Middle frontal gyrus (tissue), 1 donor: ENCODE results near the gene RNASE12.
"Not testable (repeated sequence)": the region's sequence is repeated elsewhere in the genome, so short reads cannot be mapped to it uniquely, and the experiment has no call there.

Experiments used
- DNase-seq: peaks from one replicate; pipeline ENCODE4 v3.0.0-alpha.2; 2015; ENCODE audit warnings: low spot score; ENCODE audit errors: extremely low spot score

Gene RNASE12

GRCh38 chr14:20583142-20583541 is 8.0 kb downstream of the RNASE12 start:
- no peak for DNase-seq

GRCh38 chr14:20580242-20580641 is 10.9 kb downstream of the RNASE12 start:
- no peak for DNase-seq

GRCh38 chr14:20578784-20579502 is 12.2 kb downstream of the RNASE12 start:
- DNase-seq = no peak

- no peak for DNase-seq
Observed at GRCh38 chr14:20578325-20578724, 12.9 kb downstream of the RNASE12 start.

- not testable (repeated sequence) for DNase-seq
Observed at GRCh38 chr14:20572382-20572990, 18.7 kb downstream of the RNASE12 start.

GRCh38 chr14:20570720-20571119 is 20.5 kb downstream of the RNASE12 start:
- DNase-seq = not testable (repeated sequence)

GRCh38 chr14:20569865-20570264 is 21.3 kb downstream of the RNASE12 start:
- not testable (repeated sequence) for DNase-seq

- DNase-seq = no peak
Observed at GRCh38 chr14:20569066-20569465, 22.1 kb downstream of the RNASE12 start.

- DNase-seq = no peak
Observed at GRCh38 chr14:20568393-20568792, 22.8 kb downstream of the RNASE12 start.

- DNase-seq = not testable (repeated sequence)
Observed at GRCh38 chr14:20567199-20567598, 24.0 kb downstream of the RNASE12 start.

- DNase-seq = no peak
Observed at GRCh38 chr14:20564501-20564997, 26.6 kb downstream of the RNASE12 start.

- DNase-seq = no peak
Observed at GRCh38 chr14:20563971-20564370, 27.2 kb downstream of the RNASE12 start.

GRCh38 chr14:20560961-20561360 is 30.2 kb downstream of the RNASE12 start, which contains the start of gene RNASE9:
RNASE9 (minus strand) TSS chr14:20561047.
- no peak for DNase-seq

GRCh38 chr14:20559461-20559904 is 31.7 kb downstream of the RNASE12 start:
- DNase-seq = no peak

GRCh38 chr14:20557212-20557542 is 34.0 kb downstream of the RNASE12 start:
- DNase-seq = no peak

- no peak for DNase-seq
Observed at GRCh38 chr14:20556500-20557211, 34.5 kb downstream of the RNASE12 start.

GRCh38 chr14:20555845-20556244 is 35.3 kb downstream of the RNASE12 start:
- no peak for DNase-seq

GRCh38 chr14:20553024-20553423 is 38.2 kb downstream of the RNASE12 start:
- no peak for DNase-seq

GRCh38 chr14:20551606-20552005 is 39.6 kb downstream of the RNASE12 start:
- no peak for DNase-seq

GRCh38 chr14:20550926-20551325 is 40.2 kb downstream of the RNASE12 start:
- DNase-seq = no peak

- no peak for DNase-seq
Observed at GRCh38 chr14:20548414-20549158, 42.6 kb downstream of the RNASE12 start.
